SK-N-MC (cell line): ENCODE results near the gene MRTFA.
"Not testable (repeated sequence)": the region's sequence is repeated elsewhere in the genome, so short reads cannot be mapped to it uniquely, and the experiment has no call there.

ENCODE experiments used
- DNase-seq: peaks from one replicate; pipeline ENCODE4 v3.0.0-alpha.2; 2011; ENCODE audit warnings: low read depth, low spot score
- H3K27ac ChIP-seq: fragments of 200-600 bp; sonication (generic); 2 replicates; pipeline ENCODE4 v1.5.1; 2016; ENCODE audit warnings: mixed run types
- H3K36me3 ChIP-seq: fragments of 200-600 bp; sonication (generic); 2 replicates; pipeline ENCODE4 v1.6.1; 2017; ENCODE audit warnings: antibody characterized with exemption, low read length, mixed read lengths; ENCODE audit not compliant: insufficient read depth
- H3K4me3 ChIP-seq: fragments of 200-600 bp; sonication (generic); 2 replicates; pipeline ENCODE4 v1.5.1; 2016
- H3K9ac ChIP-seq: fragments of 200-600 bp; sonication (generic); 2 replicates; pipeline ENCODE4 v1.8.0; 2017; ENCODE audit warnings: mixed run types, mixed read lengths; ENCODE audit not compliant: insufficient read length
- H3K9me3 ChIP-seq: fragments of 200-600 bp; sonication (generic); 2 replicates; pipeline ENCODE4 v1.6.1; 2017; ENCODE audit warnings: low read depth, mild to moderate bottlenecking, antibody characterized with exemption, low read length, moderate library complexity, mixed read lengths
- EZH2 ChIP-seq: fragments of 200-600 bp; sonication (generic); IDR thresholded peaks from one replicate; pipeline ENCODE4 v1.6.1; 2017; ENCODE audit warnings: antibody characterized with exemption
- FOXP2 ChIP-seq: optimal IDR thresholded peaks from 2 replicates; pipeline ENCODE3; 2011; ENCODE audit warnings: mild to moderate bottlenecking, moderate library complexity; ENCODE audit not compliant: insufficient read depth; ENCODE audit errors: extremely low read length, control extremely low read depth
- POLR2AphosphoS5 ChIP-seq: IDR thresholded peaks from 2 replicates; pipeline ENCODE4 v1.6.1; 2012; ENCODE audit warnings: mild to moderate bottlenecking, low read depth, low read length, borderline replicate concordance

Gene MRTFA

GRCh38 chr22:40391417-40391816 is 245.1 kb downstream of the MRTFA start:
- no peak overlapping the region for H3K9ac ChIP-seq
- DNase-seq, result no peak
- no peaks in the 10 kb centered on the region for H3K36me3 ChIP-seq
- no peak overlapping the region for H3K27ac ChIP-seq
- TF ChIP-seq FOXP2, result no peak
- no peak for TF ChIP-seq POLR2AphosphoS5
- TF ChIP-seq EZH2, result no peak
- H3K9me3 ChIP-seq, result no peaks in the 10 kb centered on the region
- no peak overlapping the region for H3K4me3 ChIP-seq

GRCh38 chr22:40388231-40388630 is 248.3 kb downstream of the MRTFA start:
- no peaks in the 10 kb centered on the region for H3K9me3 ChIP-seq
- H3K27ac ChIP-seq, result no peak overlapping the region
- TF ChIP-seq POLR2AphosphoS5, result no peak
- no peak for TF ChIP-seq EZH2
- no peak for TF ChIP-seq FOXP2
- no peak overlapping the region for H3K4me3 ChIP-seq
- no peaks in the 10 kb centered on the region for H3K36me3 ChIP-seq
- DNase-seq, result no peak
- no peak overlapping the region for H3K9ac ChIP-seq

- no peak for DNase-seq
- no peak overlapping the region for H3K4me3 ChIP-seq
- no peak for TF ChIP-seq POLR2AphosphoS5
- no peak for TF ChIP-seq EZH2
- TF ChIP-seq FOXP2, result no peak
- no peak overlapping the region for H3K27ac ChIP-seq
- no peak overlapping the region for H3K9ac ChIP-seq
- H3K36me3 ChIP-seq, result no peaks in the 10 kb centered on the region
- H3K9me3 ChIP-seq, result no peaks in the 10 kb centered on the region
Observed at GRCh38 chr22:40387746-40388145, 248.8 kb downstream of the MRTFA start.

- Histone ChIP-seq H3K9me3 (no peaks in the 10 kb centered on the region), H3K4me3 (no peak overlapping the region), H3K9ac (no peak overlapping the region), H3K27ac (no peak overlapping the region), H3K36me3 (no peaks in the 10 kb centered on the region)
- TF ChIP-seq POLR2AphosphoS5, result no peak
- TF ChIP-seq FOXP2, result no peak
- TF ChIP-seq EZH2, result no peak
- DNase-seq, result no peak
Observed at GRCh38 chr22:40385036-40385782, 251.3 kb downstream of the MRTFA start.

GRCh38 chr22:40383905-40384304 is 252.6 kb downstream of the MRTFA start:
- Histone ChIP-seq H3K9me3 (no peaks in the 10 kb centered on the region), H3K36me3 (no peaks in the 10 kb centered on the region), H3K9ac (no peak overlapping the region), H3K27ac (no peak overlapping the region), H3K4me3 (no peak overlapping the region)
- TF ChIP-seq POLR2AphosphoS5, result no peak
- no peak for TF ChIP-seq EZH2
- no peak for TF ChIP-seq FOXP2
- DNase-seq, result no peak

GRCh38 chr22:40381461-40381860 is 255.1 kb downstream of the MRTFA start:
- no peaks in the 10 kb centered on the region for H3K9me3 ChIP-seq
- H3K4me3 ChIP-seq, result no peak overlapping the region
- TF ChIP-seq EZH2, result no peak
- no peak for DNase-seq
- no peaks in the 10 kb centered on the region for H3K36me3 ChIP-seq
- H3K9ac ChIP-seq, result no peak overlapping the region
- no peak overlapping the region for H3K27ac ChIP-seq

GRCh38 chr22:40378448-40378847 is 258.1 kb downstream of the MRTFA start:
- not testable (repeated sequence) for H3K27ac ChIP-seq, H3K4me3 ChIP-seq, DNase-seq, H3K36me3 ChIP-seq, H3K9me3 ChIP-seq, H3K9ac ChIP-seq

GRCh38 chr22:40377931-40378330 is 258.6 kb downstream of the MRTFA start:
- Histone ChIP-seq H3K27ac (no peak overlapping the region), H3K36me3 (no peaks in the 10 kb centered on the region), H3K4me3 (no peak overlapping the region), H3K9me3 (no peaks in the 10 kb centered on the region), H3K9ac (no peak overlapping the region)
- DNase-seq, result no peak
- TF ChIP-seq POLR2AphosphoS5 (no peak), FOXP2 (no peak), EZH2 (no peak)

- no peak for DNase-seq
- TF ChIP-seq FOXP2 (no peak), POLR2AphosphoS5 (no peak), EZH2 (no peak)
- H3K9ac ChIP-seq, result no peak overlapping the region
- H3K27ac ChIP-seq, result no peak overlapping the region
- H3K4me3 ChIP-seq, result no peak overlapping the region
- H3K9me3 ChIP-seq, result no peaks in the 10 kb centered on the region
- no peaks in the 10 kb centered on the region for H3K36me3 ChIP-seq
Observed at GRCh38 chr22:40376149-40376548, 260.4 kb downstream of the MRTFA start.
